Nephron (organoid): ENCODE data around the gene FGFR3.

Experiments used
- H3K27ac Mint-ChIP-seq, 3 experiments: 2 replicates each; pipeline ENCODE4 v1.8.0; 2020; ENCODE audit warnings: mixed read lengths in 3 of 3, mild to moderate bottlenecking in 2 of 3, moderate library complexity in 1 of 3
- H3K27me3 Mint-ChIP-seq: 2 replicates; pipeline ENCODE4 v1.8.0; 2021; ENCODE audit warnings: low read depth, mild to moderate bottlenecking, moderate library complexity, mixed read lengths
- H3K36me3 Mint-ChIP-seq: 2 replicates; pipeline ENCODE4 v1.8.0; 2020; ENCODE audit warnings: low read depth, mixed read lengths
- H3K4me1 Mint-ChIP-seq: 2 replicates; pipeline ENCODE4 v1.8.0; 2020; ENCODE audit warnings: mixed read lengths
- H3K4me3 Mint-ChIP-seq, 3 experiments: 2 replicates each; pipeline ENCODE4 v1.8.0; 2020; ENCODE audit warnings: mild to moderate bottlenecking in 3 of 3, mixed read lengths in 3 of 3, moderate library complexity in 2 of 3
- H3K9me3 Mint-ChIP-seq: 2 replicates; pipeline ENCODE4 v1.8.0; 2020; ENCODE audit warnings: mixed read lengths
- CTCF ChIP-seq, 3 experiments: fragments of 200-600 bp; sonication (generic); IDR thresholded peaks; one replicate each; pipeline ENCODE4 v1.5.0; 2021; ENCODE audit warnings: antibody characterized with exemption in 3 of 3; ENCODE audit not compliant: unreplicated experiment in 3 of 3

The FGFR3 gene

GRCh38 chr4:1806223-1806564 is 13.1 kb downstream of the FGFR3 start:
- no peaks in the 10 kb centered on the region for H3K36me3 Mint-ChIP-seq
- H3K9me3 Mint-ChIP-seq, result no peaks in the 10 kb centered on the region
- TF ChIP-seq CTCF (IDR thresholded peaks at IDR 0.05; ENCODE audit: unreplicated experiment in 3 of 3), result no peak

GRCh38 chr4:1806596-1807331 is 13.7 kb downstream of the FGFR3 start:
- H3K4me1 Mint-ChIP-seq, result no peaks in the 10 kb centered on the region
- H3K27ac Mint-ChIP-seq, result no peak overlapping the region
- no peaks in the 10 kb centered on the region for H3K27me3 Mint-ChIP-seq
- H3K36me3 Mint-ChIP-seq, result no peaks in the 10 kb centered on the region
- H3K9me3 Mint-ChIP-seq, result no peaks in the 10 kb centered on the region
- no peak overlapping the region for H3K4me3 Mint-ChIP-seq
- no peak for TF ChIP-seq CTCF (IDR thresholded peaks at IDR 0.05; ENCODE audit: unreplicated experiment in 3 of 3)

More at GRCh38 chr4:1806223-1806564, 13.1 kb downstream of the FGFR3 start:
- no peaks in the 10 kb centered on the region for H3K27me3 Mint-ChIP-seq
- no peak overlapping the region for H3K4me3 Mint-ChIP-seq
- H3K4me1 Mint-ChIP-seq, result no peaks in the 10 kb centered on the region
- no peak overlapping the region for H3K27ac Mint-ChIP-seq

- Mint-ChIP-seq H3K27me3 (no peaks in the 10 kb centered on the region), H3K27ac (no peak overlapping the region), H3K4me3 (no peak overlapping the region), H3K4me1 (no peaks in the 10 kb centered on the region), H3K36me3 (no peaks in the 10 kb centered on the region), H3K9me3 (no peaks in the 10 kb centered on the region)
- TF ChIP-seq CTCF (IDR thresholded peaks at IDR 0.05; ENCODE audit: unreplicated experiment in 3 of 3), result no peak
These were observed 14.3 kb downstream of the FGFR3 start for GRCh38 chr4:1807332-1807777.

- no peaks in the 10 kb centered on the region for H3K9me3 Mint-ChIP-seq
- no peak overlapping the region for H3K27ac Mint-ChIP-seq
- no peaks in the 10 kb centered on the region for H3K27me3 Mint-ChIP-seq
- no peak overlapping the region for H3K4me3 Mint-ChIP-seq
- H3K4me1 Mint-ChIP-seq, result no peaks in the 10 kb centered on the region
- no peak for TF ChIP-seq CTCF (IDR thresholded peaks at IDR 0.05; ENCODE audit: unreplicated experiment in 3 of 3)
- H3K36me3 Mint-ChIP-seq, result no peaks in the 10 kb centered on the region
These were observed 15.3 kb downstream of the FGFR3 start for GRCh38 chr4:1808396-1808795.

- no peak for TF ChIP-seq CTCF (IDR thresholded peaks at IDR 0.05; ENCODE audit: unreplicated experiment in 3 of 3)
- Mint-ChIP-seq H3K9me3 (no peaks in the 10 kb centered on the region), H3K36me3 (peaks cover under 1% of the 10 kb centered on the region), H3K4me1 (no peaks in the 10 kb centered on the region), H3K27ac (no peak overlapping the region), H3K4me3 (no peak overlapping the region), H3K27me3 (no peaks in the 10 kb centered on the region)
These were observed 16.0 kb downstream of the FGFR3 start for GRCh38 chr4:1808851-1809753.
